Mesendoderm (in vitro differentiated cells): Measurements from ENCODE around the gene SLC16A12. TPM values are rescaled to one million over a fixed set of nuclear protein-coding genes. Genes with fewer than 3 reads are reported as not detected.

Source experiments
- DNase-seq: peaks from one replicate; pipeline ENCODE4 v3.0.0; 2013
- H2AK5ac ChIP-seq: 2 replicates; pipeline ENCODE4 v1.6.1; 2013; ENCODE audit warnings: low read length, inconsistent platforms
- H2BK120ac ChIP-seq: 2 replicates; pipeline ENCODE4 v1.6.1; 2013; ENCODE audit warnings: low read depth, mild to moderate bottlenecking, low read length, moderate library complexity, mixed read lengths
- H2BK15ac ChIP-seq: replicated peaks from 2 replicates; pipeline ENCODE4 v1.6.1; 2013; ENCODE audit warnings: low read depth, mild to moderate bottlenecking, moderate library complexity
- H2BK5ac ChIP-seq: 2 replicates; pipeline ENCODE4 v1.6.1; 2013; ENCODE audit warnings: low read length, inconsistent platforms
- H3K18ac ChIP-seq: 2 replicates; pipeline ENCODE4 v1.6.1; 2013; ENCODE audit warnings: mild to moderate bottlenecking, low read length, mixed read lengths
- H3K23ac ChIP-seq: one replicate; pipeline ENCODE4 v1.6.1; 2013; ENCODE audit warnings: low read length
- H3K27ac ChIP-seq: 2 replicates; pipeline ENCODE4 v1.5.1; 2013; ENCODE audit warnings: low read depth, mild to moderate bottlenecking, inconsistent platforms, low read length, moderate library complexity
- H3K27me3 ChIP-seq: 2 replicates; pipeline ENCODE4 v1.6.1; 2013; ENCODE audit warnings: low read length, control low read depth, mild to moderate bottlenecking, inconsistent platforms; ENCODE audit not compliant: insufficient read depth, poor library complexity
- H3K36me3 ChIP-seq: 2 replicates; pipeline ENCODE4 v1.6.1; 2013; ENCODE audit warnings: low read length, inconsistent platforms; ENCODE audit not compliant: control insufficient read depth, insufficient read depth
- H3K4ac ChIP-seq: one replicate; pipeline ENCODE4 v1.6.1; 2013; ENCODE audit warnings: low read depth, mild to moderate bottlenecking, low read length, moderate library complexity
- H3K4me1 ChIP-seq: 2 replicates; pipeline ENCODE4 v1.6.1; 2013; ENCODE audit warnings: low read depth, low read length, inconsistent platforms; ENCODE audit not compliant: control insufficient read depth
- H3K4me2 ChIP-seq: 2 replicates; pipeline ENCODE4 v1.6.1; 2013; ENCODE audit warnings: low read length
- H3K4me3 ChIP-seq: 2 replicates; pipeline ENCODE4 v1.5.1; 2013; ENCODE audit warnings: mild to moderate bottlenecking, low read length
- H3K56ac ChIP-seq: one replicate; pipeline ENCODE4 v1.6.1; 2013; ENCODE audit warnings: low read length
- H3K79me1 ChIP-seq: 2 replicates; pipeline ENCODE4 v1.6.1; 2013; ENCODE audit warnings: low read length, inconsistent platforms
- H3K79me2 ChIP-seq: 2 replicates; pipeline ENCODE4 v1.6.1; 2013; ENCODE audit warnings: mild to moderate bottlenecking, low read length; ENCODE audit not compliant: control insufficient read depth, insufficient read depth
- H3K9ac ChIP-seq: 2 replicates; pipeline ENCODE4 v1.6.1; 2013; ENCODE audit warnings: low read length, inconsistent platforms
- H4K5ac ChIP-seq: one replicate; pipeline ENCODE4 v1.6.1; 2013; ENCODE audit warnings: low read length
- H4K8ac ChIP-seq: one replicate; pipeline ENCODE4 v1.6.1; 2013; ENCODE audit warnings: low read depth, mild to moderate bottlenecking, control low read depth, low read length, moderate library complexity
- WGBS: extraction: QIAGEN DNeasy Blood & Tissue Kit; methylation state at CpG from one replicate; pipeline ENCODE4 v1.1.7; 2013; ENCODE audit warnings: low lambda C conversion rate, missing lambda C conversion rate; ENCODE audit not compliant: insufficient coverage; ENCODE audit errors: extremely low coverage; 5-methylcytosine and 5-hydroxymethylcytosine counted together
- polyA plus RNA-seq, 2 experiments: library from polyadenylated mRNA; stranded (reverse); fragments of 200-250 nt; gene quantifications; one replicate each; pipeline ENCODE4 v1.2.3, GENCODE V29; 2013

SLC16A12 gene, protein sequence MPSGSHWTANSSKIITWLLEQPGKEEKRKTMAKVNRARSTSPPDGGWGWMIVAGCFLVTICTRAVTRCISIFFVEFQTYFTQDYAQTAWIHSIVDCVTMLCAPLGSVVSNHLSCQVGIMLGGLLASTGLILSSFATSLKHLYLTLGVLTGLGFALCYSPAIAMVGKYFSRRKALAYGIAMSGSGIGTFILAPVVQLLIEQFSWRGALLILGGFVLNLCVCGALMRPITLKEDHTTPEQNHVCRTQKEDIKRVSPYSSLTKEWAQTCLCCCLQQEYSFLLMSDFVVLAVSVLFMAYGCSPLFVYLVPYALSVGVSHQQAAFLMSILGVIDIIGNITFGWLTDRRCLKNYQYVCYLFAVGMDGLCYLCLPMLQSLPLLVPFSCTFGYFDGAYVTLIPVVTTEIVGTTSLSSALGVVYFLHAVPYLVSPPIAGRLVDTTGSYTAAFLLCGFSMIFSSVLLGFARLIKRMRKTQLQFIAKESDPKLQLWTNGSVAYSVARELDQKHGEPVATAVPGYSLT
- polyA plus RNA-seq (2013, experiment 1 of 2) = 0.56 TPM
- 0.53 TPM for polyA plus RNA-seq (2013, experiment 2 of 2)

DNA sequence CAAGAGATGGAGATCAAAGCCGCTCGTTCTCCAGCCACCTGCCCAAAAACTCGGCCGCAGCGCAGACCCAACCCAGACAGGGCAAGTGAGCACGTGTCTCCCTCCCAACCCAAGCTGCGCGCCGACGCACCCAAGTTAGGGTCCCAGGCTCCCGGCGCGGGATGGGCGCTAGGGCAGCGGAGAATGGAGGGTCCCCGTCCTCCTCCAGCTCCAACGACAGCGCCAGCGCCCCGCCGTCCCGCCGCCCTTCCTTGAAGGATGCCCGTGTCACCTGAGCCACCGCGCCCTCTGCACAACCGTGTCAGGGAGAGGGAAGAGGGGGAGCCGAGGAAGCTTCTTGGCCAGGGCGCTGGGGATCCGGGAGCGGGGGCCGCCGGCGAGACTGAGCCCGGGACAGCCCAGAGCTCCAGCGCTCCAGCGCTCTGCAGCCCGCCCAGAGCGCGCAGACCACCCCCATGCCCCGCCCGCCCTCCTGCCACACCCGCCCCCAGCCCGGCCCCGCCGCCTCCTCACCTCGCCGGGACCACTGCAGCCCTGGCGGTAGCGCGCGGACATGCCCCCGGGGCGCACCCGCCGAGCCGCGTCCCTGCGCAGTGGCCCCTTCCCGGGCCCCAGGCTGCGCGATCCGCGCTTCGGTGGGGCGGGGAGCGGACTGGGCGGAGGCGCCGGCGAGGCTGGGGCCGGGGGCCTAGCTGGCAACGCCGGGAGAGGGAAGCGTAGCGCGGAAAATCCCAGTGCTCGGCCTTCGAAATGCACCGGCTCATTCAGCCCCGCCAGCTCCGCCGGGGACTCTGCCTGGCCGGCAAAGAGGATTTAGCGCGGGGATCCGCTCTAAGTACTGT, at the start of gene SLC16A12:
TSS of gene SLC16A12 (minus strand) at position 424 of the 842 bp plus-strand sequence. CDS start 73,016 bp downstream, outside the sequence.
- no peak within 1 kb of the TSS for H2BK120ac ChIP-seq
- H4K5ac ChIP-seq = no peak within 1 kb of the TSS
- H3K79me2 ChIP-seq = no peaks in the 10 kb centered on the region
- peak within 1 kb of the TSS; percentile 34 for H3K4me3 ChIP-seq
- H3K9ac ChIP-seq = peak within 1 kb of the TSS; percentile 61
- DNase-seq = peak; percentile 74
- H3K27ac ChIP-seq = no peak within 1 kb of the TSS
- WGBS = no CpG with 5 or more reads among the region's 87 CpGs
- no peak within 1 kb of the TSS for H2BK5ac ChIP-seq
- H3K27me3 ChIP-seq = no peaks in the 10 kb centered on the region
- H3K56ac ChIP-seq = peak within 1 kb of the TSS; percentile 85
- H3K4me2 ChIP-seq = peak within 1 kb of the TSS; percentile 74
- H3K4ac ChIP-seq = no peak within 1 kb of the TSS
- peaks cover 4% of the 10 kb centered on the region for H3K4me1 ChIP-seq
- H2BK15ac ChIP-seq = no peak within 1 kb of the TSS
- no peak within 1 kb of the TSS for H2AK5ac ChIP-seq
- H3K18ac ChIP-seq = peak within 1 kb of the TSS; percentile 29
- no peak within 1 kb of the TSS for H3K23ac ChIP-seq
- no peaks in the 10 kb centered on the region for H3K79me1 ChIP-seq
- H3K36me3 ChIP-seq = no peaks in the 10 kb centered on the region
- no peak within 1 kb of the TSS for H4K8ac ChIP-seq

DNA sequence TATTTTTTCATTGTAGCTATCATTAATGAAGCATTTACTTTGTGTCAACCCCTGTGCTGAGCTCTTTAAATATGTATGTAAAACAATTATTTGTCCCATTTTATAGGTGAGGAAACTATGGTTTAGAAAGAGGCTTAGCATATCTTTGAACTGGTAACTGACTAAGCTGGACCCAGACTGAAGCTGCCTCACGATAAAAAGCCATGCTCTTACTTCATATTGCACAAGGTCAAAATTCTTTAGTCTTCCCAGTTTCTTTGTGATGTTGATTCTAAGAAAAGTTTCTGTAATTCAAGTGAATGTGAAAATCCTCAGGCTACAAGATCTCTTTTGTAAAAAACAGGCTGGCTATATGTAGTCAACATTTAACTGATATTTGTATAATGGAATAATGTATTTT, 46.6 kb upstream of the SLC16A12 start:
- no CpG with 5 or more reads among the region's 1 CpG for WGBS
- H3K4me3 ChIP-seq = no peak overlapping the region
- DNase-seq = no peak
- H4K8ac ChIP-seq = no peak overlapping the region
- no peak overlapping the region for H4K5ac ChIP-seq
- no peak overlapping the region for H3K4me2 ChIP-seq
- H2AK5ac ChIP-seq = no peak overlapping the region
- no peak overlapping the region for H3K27ac ChIP-seq
- H3K36me3 ChIP-seq = no peaks in the 10 kb centered on the region
- H3K4me1 ChIP-seq = no peaks in the 10 kb centered on the region
- no peaks in the 10 kb centered on the region for H3K27me3 ChIP-seq
- no peaks in the 10 kb centered on the region for H3K79me1 ChIP-seq
- no peak overlapping the region for H3K23ac ChIP-seq
- no peak overlapping the region for H3K56ac ChIP-seq
- no peak overlapping the region for H3K9ac ChIP-seq
- no peak overlapping the region for H3K18ac ChIP-seq
- H2BK5ac ChIP-seq = no peak overlapping the region
- H2BK15ac ChIP-seq = no peak overlapping the region
- no peaks in the 10 kb centered on the region for H3K79me2 ChIP-seq
- H3K4ac ChIP-seq = no peak overlapping the region
- no peak overlapping the region for H2BK120ac ChIP-seq

DNA sequence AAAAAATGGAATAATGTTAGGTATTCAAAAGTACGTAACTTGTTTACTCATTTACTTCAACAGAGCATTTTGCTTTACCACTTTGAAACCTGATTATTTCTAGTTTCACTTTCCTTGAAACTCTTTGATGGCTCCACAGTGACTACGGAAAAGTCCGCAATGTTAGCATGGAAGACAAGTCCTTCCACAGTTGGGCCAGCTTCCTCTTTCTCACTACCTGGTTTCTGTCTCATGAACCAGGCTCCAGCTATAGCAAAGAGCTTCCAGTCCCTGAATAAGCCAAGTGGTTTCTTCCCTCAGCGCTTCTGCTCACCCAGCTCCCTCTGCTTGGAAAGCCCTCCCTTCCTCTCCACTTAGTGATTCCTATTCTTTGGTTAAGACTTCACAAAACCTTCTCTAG, 44.8 kb upstream of the SLC16A12 start:
- H3K79me1 ChIP-seq = no peaks in the 10 kb centered on the region
- no peak overlapping the region for H3K18ac ChIP-seq
- H3K27me3 ChIP-seq = no peaks in the 10 kb centered on the region
- no peak overlapping the region for H4K5ac ChIP-seq
- no peak overlapping the region for H3K23ac ChIP-seq
- WGBS = no CpG with 5 or more reads among the region's 4 CpGs
- H2AK5ac ChIP-seq = no peak overlapping the region
- H3K27ac ChIP-seq = no peak overlapping the region
- no peak overlapping the region for H3K4ac ChIP-seq
- H3K9ac ChIP-seq = no peak overlapping the region
- H3K79me2 ChIP-seq = no peaks in the 10 kb centered on the region
- no peak overlapping the region for H3K4me2 ChIP-seq
- H3K4me3 ChIP-seq = no peak overlapping the region
- no peak overlapping the region for H3K56ac ChIP-seq
- no peak overlapping the region for H2BK15ac ChIP-seq
- H2BK120ac ChIP-seq = no peak overlapping the region
- DNase-seq = no peak
- no peaks in the 10 kb centered on the region for H3K4me1 ChIP-seq
- H3K36me3 ChIP-seq = no peaks in the 10 kb centered on the region
- no peak overlapping the region for H4K8ac ChIP-seq
- no peak overlapping the region for H2BK5ac ChIP-seq

DNA sequence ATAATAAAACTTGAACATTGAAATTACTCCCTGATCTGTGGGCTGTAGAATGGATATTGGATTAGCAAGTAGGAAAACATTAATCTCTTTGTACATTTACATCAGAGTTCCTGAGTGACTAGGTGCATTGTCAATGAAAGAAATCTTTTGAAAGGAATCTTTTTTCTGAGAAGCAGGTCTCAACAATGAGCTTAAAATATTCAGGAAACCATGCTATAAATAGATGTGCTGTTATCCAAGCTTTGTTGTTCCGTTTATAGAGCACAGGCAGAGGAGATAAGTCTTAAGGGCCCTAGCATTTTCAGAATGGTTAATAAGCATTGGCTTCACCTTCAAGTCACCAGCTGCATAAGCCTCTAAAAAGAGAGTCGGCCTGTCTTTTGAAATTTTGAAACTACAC, 41.3 kb upstream of the SLC16A12 start:
- Histone ChIP-seq H3K18ac (no peak overlapping the region), H3K23ac (no peak overlapping the region), H3K4ac (no peak overlapping the region), H2BK5ac (no peak overlapping the region), H3K36me3 (no peaks in the 10 kb centered on the region), H2BK15ac (no peak overlapping the region), H3K56ac (no peak overlapping the region), H2BK120ac (no peak overlapping the region), H2AK5ac (no peak overlapping the region), H3K79me1 (no peaks in the 10 kb centered on the region), H3K4me2 (no peak overlapping the region), H4K5ac (no peak overlapping the region), H3K27ac (no peak overlapping the region), H3K9ac (no peak overlapping the region), H3K4me1 (no peaks in the 10 kb centered on the region), H3K4me3 (no peak overlapping the region), H3K27me3 (no peaks in the 10 kb centered on the region), H3K79me2 (no peaks in the 10 kb centered on the region), H4K8ac (no peak overlapping the region)
- WGBS = no CpG with 5 or more reads among the region's 2 CpGs
- no peak for DNase-seq

DNA sequence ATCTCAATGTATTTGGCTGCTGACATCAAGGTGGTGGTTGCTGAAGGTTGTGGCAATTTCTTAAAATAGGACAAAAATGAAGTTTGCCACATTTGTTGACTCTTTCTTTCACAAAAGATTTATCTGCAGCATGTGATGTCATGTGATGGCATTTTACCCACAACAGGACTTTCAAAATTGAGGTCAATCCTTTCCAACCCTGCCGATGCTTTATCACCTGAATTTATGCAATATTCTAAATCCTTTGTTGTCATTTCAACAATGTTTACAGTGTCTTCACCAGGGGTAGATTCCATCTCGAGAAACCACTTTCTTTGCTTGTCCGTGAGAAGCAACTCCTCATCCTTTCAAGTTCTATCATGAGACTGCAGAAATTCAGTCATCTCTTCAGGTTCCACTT, 40.6 kb upstream of the SLC16A12 start:
- DNase-seq = no peak
- Histone ChIP-seq H3K27ac (no peak overlapping the region), H3K27me3 (no peaks in the 10 kb centered on the region), H3K23ac (no peak overlapping the region), H3K9ac (no peak overlapping the region), H3K79me2 (no peaks in the 10 kb centered on the region), H2BK15ac (no peak overlapping the region), H2AK5ac (no peak overlapping the region), H3K56ac (no peak overlapping the region), H2BK120ac (no peak overlapping the region), H2BK5ac (no peak overlapping the region), H4K8ac (no peak overlapping the region), H3K36me3 (no peaks in the 10 kb centered on the region), H3K4me3 (no peak overlapping the region), H4K5ac (no peak overlapping the region), H3K79me1 (no peaks in the 10 kb centered on the region), H3K4me1 (no peaks in the 10 kb centered on the region), H3K4ac (no peak overlapping the region), H3K18ac (no peak overlapping the region), H3K4me2 (no peak overlapping the region)
- no CpG with 5 or more reads among the region's 3 CpGs for WGBS
